DOHH2 (cell line): Measurements from ENCODE around the gene LRIG2.

Experiments
- H3F3A ChIP-seq: fragments of 200-600 bp; sonication (generic), shearing (Covaris generic); 2 replicates; pipeline ENCODE4 v1.6.0; 2016; ENCODE audit warnings: antibody characterized with exemption, mild to moderate bottlenecking; ENCODE audit not compliant: control insufficient read depth, insufficient read depth
- H3K27ac ChIP-seq: fragments of 200-600 bp; sonication (generic); 2 replicates; pipeline ENCODE4 v1.5.1; 2014; ENCODE audit warnings: low read depth, mild to moderate bottlenecking, low read length, moderate library complexity
- H3K27me3 ChIP-seq: fragments of 200-600 bp; sonication (generic); 2 replicates; pipeline ENCODE4 v1.6.1; 2014; ENCODE audit warnings: mild to moderate bottlenecking, low read length, mixed read lengths; ENCODE audit not compliant: control insufficient read depth
- H3K36me3 ChIP-seq: fragments of 200-600 bp; sonication (generic); 2 replicates; pipeline ENCODE4 v1.6.1; 2014; ENCODE audit warnings: mild to moderate bottlenecking, low read length, moderate library complexity, mixed read lengths; ENCODE audit not compliant: control insufficient read depth
- H3K4me1 ChIP-seq: fragments of 200-600 bp; sonication (generic); 2 replicates; pipeline ENCODE4 v1.6.1; 2014; ENCODE audit warnings: mild to moderate bottlenecking, low read length, mixed read lengths; ENCODE audit not compliant: control insufficient read depth
- H3K4me2 ChIP-seq: fragments of 200-600 bp; sonication (generic); 2 replicates; pipeline ENCODE4 v1.6.0; 2014; ENCODE audit warnings: mild to moderate bottlenecking, low read length, moderate library complexity
- H3K4me3 ChIP-seq: fragments of 200-600 bp; sonication (generic); 2 replicates; pipeline ENCODE4 v1.5.1; 2014; ENCODE audit warnings: mild to moderate bottlenecking, low read length, mixed read lengths
- H3K79me2 ChIP-seq: fragments of 200-600 bp; sonication (generic); 2 replicates; pipeline ENCODE4 v1.6.1; 2014; ENCODE audit warnings: mild to moderate bottlenecking, low read length, mixed read lengths; ENCODE audit not compliant: control insufficient read depth
- H3K9me2 ChIP-seq: fragments of 200-600 bp; sonication (generic); replicated peaks from 2 replicates; pipeline ENCODE4 v1.6.1; 2014; ENCODE audit warnings: mild to moderate bottlenecking, low read length, mixed read lengths; ENCODE audit not compliant: control insufficient read depth
- H3K9me3 ChIP-seq: fragments of 200-600 bp; sonication (generic); 2 replicates; pipeline ENCODE4 v1.6.1; 2014; ENCODE audit warnings: antibody characterized with exemption, low read length, mixed read lengths; ENCODE audit not compliant: control insufficient read depth, insufficient read depth
- H4K20me1 ChIP-seq: fragments of 200-600 bp; sonication (generic); 2 replicates; pipeline ENCODE4 v1.6.0; 2014; ENCODE audit warnings: low read depth, mild to moderate bottlenecking, antibody characterized with exemption, low read length, moderate library complexity; ENCODE audit not compliant: control insufficient read depth, insufficient read depth
- EZH2phosphoT487 ChIP-seq: fragments of 200-600 bp; sonication (generic); IDR thresholded peaks from 2 replicates; pipeline ENCODE4 v1.6.1; 2017; ENCODE audit warnings: borderline replicate concordance, mild to moderate bottlenecking, antibody characterized with exemption, low read length, moderate library complexity, mixed read lengths
- TF ChIP-seq, protein P1 (sequence below): fragments of 200-600 bp; sonication (generic); IDR thresholded peaks from one replicate; pipeline ENCODE4 v1.5.1; 2014; ENCODE audit warnings: antibody characterized with exemption, mild to moderate bottlenecking, low read depth, low read length; ENCODE audit not compliant: poor library complexity, severe bottlenecking

Gene LRIG2

DNA sequence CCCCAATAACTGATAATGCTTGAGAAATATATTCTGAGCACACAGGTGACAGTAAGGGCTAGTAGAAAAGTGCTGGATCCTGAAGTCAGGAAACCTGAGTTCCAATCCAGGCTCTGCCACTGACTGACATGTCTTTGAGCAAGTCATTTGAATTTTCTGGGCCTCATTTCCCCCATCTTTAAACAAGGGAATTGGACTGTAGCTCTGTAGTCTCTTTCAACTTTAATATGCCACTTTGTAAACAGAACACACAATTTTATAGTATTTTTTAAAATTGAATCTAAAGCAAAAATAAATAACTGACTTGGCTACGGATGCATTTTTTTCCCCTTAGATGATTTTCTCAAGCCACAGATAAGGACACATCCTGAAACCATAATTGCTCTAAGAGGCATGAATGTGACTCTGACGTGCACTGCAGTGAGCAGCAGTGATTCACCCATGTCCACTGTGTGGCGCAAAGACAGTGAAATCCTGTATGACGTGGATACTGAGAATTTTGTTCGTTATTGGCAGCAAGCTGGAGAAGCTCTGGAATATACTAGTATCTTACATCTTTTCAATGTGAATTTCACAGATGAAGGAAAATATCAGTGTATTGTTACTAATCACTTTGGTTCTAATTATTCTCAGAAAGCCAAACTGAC, 37.0 kb downstream of the LRIG2 start:
- TF ChIP-seq, protein P1, sequence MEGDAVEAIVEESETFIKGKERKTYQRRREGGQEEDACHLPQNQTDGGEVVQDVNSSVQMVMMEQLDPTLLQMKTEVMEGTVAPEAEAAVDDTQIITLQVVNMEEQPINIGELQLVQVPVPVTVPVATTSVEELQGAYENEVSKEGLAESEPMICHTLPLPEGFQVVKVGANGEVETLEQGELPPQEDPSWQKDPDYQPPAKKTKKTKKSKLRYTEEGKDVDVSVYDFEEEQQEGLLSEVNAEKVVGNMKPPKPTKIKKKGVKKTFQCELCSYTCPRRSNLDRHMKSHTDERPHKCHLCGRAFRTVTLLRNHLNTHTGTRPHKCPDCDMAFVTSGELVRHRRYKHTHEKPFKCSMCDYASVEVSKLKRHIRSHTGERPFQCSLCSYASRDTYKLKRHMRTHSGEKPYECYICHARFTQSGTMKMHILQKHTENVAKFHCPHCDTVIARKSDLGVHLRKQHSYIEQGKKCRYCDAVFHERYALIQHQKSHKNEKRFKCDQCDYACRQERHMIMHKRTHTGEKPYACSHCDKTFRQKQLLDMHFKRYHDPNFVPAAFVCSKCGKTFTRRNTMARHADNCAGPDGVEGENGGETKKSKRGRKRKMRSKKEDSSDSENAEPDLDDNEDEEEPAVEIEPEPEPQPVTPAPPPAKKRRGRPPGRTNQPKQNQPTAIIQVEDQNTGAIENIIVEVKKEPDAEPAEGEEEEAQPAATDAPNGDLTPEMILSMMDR, result no peak
- Histone ChIP-seq H3F3A (no peaks in the 10 kb centered on the region), H3K9me2 (no peaks in the 10 kb centered on the region), H3K27me3 (no peaks in the 10 kb centered on the region), H4K20me1 (no peaks in the 10 kb centered on the region), H3K79me2 (no peaks in the 10 kb centered on the region), H3K27ac (no peak overlapping the region), H3K36me3 (peaks cover 55% of the 10 kb centered on the region), H3K4me1 (no peaks in the 10 kb centered on the region), H3K4me2 (no peak overlapping the region), H3K4me3 (no peak overlapping the region), H3K9me3 (no peaks in the 10 kb centered on the region)

GRCh38 chr1:113118266-113118665, 45.3 kb downstream of the LRIG2 start:
- no peaks in the 10 kb centered on the region for H4K20me1 ChIP-seq
- H3K36me3 ChIP-seq, result peaks cover 61% of the 10 kb centered on the region
- H3K9me2 ChIP-seq, result no peaks in the 10 kb centered on the region
- no peaks in the 10 kb centered on the region for H3F3A ChIP-seq
- TF ChIP-seq, protein P1, result no peak
- no peak for TF ChIP-seq EZH2phosphoT487
- H3K79me2 ChIP-seq, result no peaks in the 10 kb centered on the region
- no peaks in the 10 kb centered on the region for H3K9me3 ChIP-seq
- H3K4me3 ChIP-seq, result no peak overlapping the region
- H3K27ac ChIP-seq, result no peak overlapping the region
- no peaks in the 10 kb centered on the region for H3K4me1 ChIP-seq
- no peaks in the 10 kb centered on the region for H3K27me3 ChIP-seq
- H3K4me2 ChIP-seq, result no peak overlapping the region

DNA sequence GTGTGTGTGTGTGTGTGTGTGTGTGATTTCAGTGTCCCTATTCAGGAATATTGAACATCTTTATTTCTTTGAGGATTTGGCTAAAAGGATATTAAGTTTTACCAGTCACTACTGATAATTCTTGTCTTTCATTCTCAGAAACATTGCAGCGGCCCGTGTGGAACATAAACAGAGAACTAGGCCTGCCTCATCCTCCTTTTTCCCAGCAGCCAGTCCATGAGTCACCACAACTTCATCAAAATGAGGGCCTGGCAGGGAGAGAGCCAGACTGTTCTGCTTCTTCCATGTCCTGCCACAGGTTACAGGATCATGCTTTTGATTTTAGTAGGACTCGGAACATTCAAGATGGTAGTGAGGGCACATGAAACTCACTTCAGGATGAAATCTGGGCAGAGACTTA, 50.7 kb downstream of the LRIG2 start:
- no peaks in the 10 kb centered on the region for H3K9me3 ChIP-seq
- no peak overlapping the region for H3K27ac ChIP-seq
- no peaks in the 10 kb centered on the region for H3K27me3 ChIP-seq
- no peaks in the 10 kb centered on the region for H3K4me1 ChIP-seq
- H3K9me2 ChIP-seq, result no peaks in the 10 kb centered on the region
- no peak overlapping the region for H3K4me3 ChIP-seq
- no peak overlapping the region for H3K4me2 ChIP-seq
- no peaks in the 10 kb centered on the region for H3F3A ChIP-seq
- no peaks in the 10 kb centered on the region for H3K79me2 ChIP-seq
- H4K20me1 ChIP-seq, result no peaks in the 10 kb centered on the region
- TF ChIP-seq, protein P1, result no peak
- TF ChIP-seq EZH2phosphoT487, result no peak
- H3K36me3 ChIP-seq, result peaks cover 55% of the 10 kb centered on the region
